IMR-90 (cell line): ENCODE results near the gene GABRD. TPM values are rescaled to one million over a fixed set of nuclear protein-coding genes. Genes with fewer than 3 reads are reported as not detected.

Experiments used
- ATAC-seq: fragments of 200-7000 bp; cut with Tn5 transposase; 2 replicates; pipeline ENCODE4 v1.9.1; 2020; ENCODE audit warnings: low read depth, mild to moderate bottlenecking, moderate library complexity
- BruUV-seq: library from RNA; stranded (reverse); fragments of 400-500 nt; replicated peaks from 2 replicates; lab custom pipeline; 2021; lab: Mats Ljungman, UMichigan
- CTCF ChIA-PET: fragments of 300-600 bp; formaldehyde crosslinking; extraction: SDS; loops from one replicate; lab custom pipeline; 2021; ENCODE audit warnings: antibody characterized with exemption; lab: Yijun Ruan, JAX
- POLR2A ChIA-PET: fragments of 300-600 bp; sonication (Branson Sonifier 250); formaldehyde crosslinking; loops from one replicate; lab custom pipeline; 2022; ENCODE audit warnings: antibody characterized with exemption; ENCODE audit not compliant: unreplicated experiment; lab: Charles Lee
- DNase-seq: peaks from one replicate; pipeline ENCODE4 v3.0.0; 2013
- H2AFZ ChIP-seq: replicated peaks from 2 replicates; pipeline ENCODE3; 2013; ENCODE audit warnings: low read length, mild to moderate bottlenecking; ENCODE audit not compliant: poor library complexity
- H2AK5ac ChIP-seq: 2 replicates; pipeline ENCODE4 v1.6.1; 2013; ENCODE audit warnings: low read depth, low read length, inconsistent platforms
- H2AK9ac ChIP-seq: replicated peaks from 2 replicates; pipeline ENCODE3; 2013; ENCODE audit warnings: mild to moderate bottlenecking, low read depth, low read length, moderate library complexity; ENCODE audit not compliant: poor library complexity
- H2BK120ac ChIP-seq: 2 replicates; pipeline ENCODE4 v1.6.1; 2013; ENCODE audit warnings: low read depth, low read length, inconsistent platforms
- H2BK15ac ChIP-seq: 3 replicates; pipeline ENCODE4 v1.6.1; 2013; ENCODE audit warnings: low read depth, low read length, inconsistent platforms
- H2BK20ac ChIP-seq: 2 replicates; pipeline ENCODE4 v1.6.1; 2013; ENCODE audit warnings: low read depth, mild to moderate bottlenecking, inconsistent platforms, low read length, moderate library complexity
- H2BK5ac ChIP-seq: 2 replicates; pipeline ENCODE4 v1.6.1; 2013; ENCODE audit warnings: mild to moderate bottlenecking, low read depth, low read length, inconsistent platforms; ENCODE audit not compliant: poor library complexity, severe bottlenecking
- H3K14ac ChIP-seq: replicated peaks from 2 replicates; pipeline ENCODE4 v1.6.1; 2013; ENCODE audit warnings: low read depth, low read length, inconsistent platforms
- H3K18ac ChIP-seq: 2 replicates; pipeline ENCODE4 v1.6.1; 2013; ENCODE audit warnings: low read depth, low read length, control low read depth
- H3K23ac ChIP-seq: 2 replicates; pipeline ENCODE4 v1.6.1; 2013; ENCODE audit warnings: low read depth, low read length, inconsistent platforms
- H3K27ac ChIP-seq: 2 replicates; pipeline ENCODE4 v1.5.1; 2013; ENCODE audit warnings: mild to moderate bottlenecking, control low read depth, low read length; ENCODE audit not compliant: insufficient read depth
- H3K27me3 ChIP-seq: 2 replicates; pipeline ENCODE4 v1.6.1; 2013; ENCODE audit warnings: low read length; ENCODE audit not compliant: control insufficient read depth, insufficient read depth
- H3K36me3 ChIP-seq: 2 replicates; pipeline ENCODE4 v1.6.1; 2013; ENCODE audit warnings: low read length, mixed read lengths; ENCODE audit not compliant: control insufficient read depth, insufficient read depth
- H3K4ac ChIP-seq: 2 replicates; pipeline ENCODE4 v1.6.1; 2013; ENCODE audit warnings: low read depth, low read length, inconsistent platforms
- H3K4me1 ChIP-seq: 2 replicates; pipeline ENCODE4 v1.6.1; 2013; ENCODE audit warnings: low read length, mixed read lengths; ENCODE audit not compliant: control insufficient read depth, insufficient read depth
- H3K4me2 ChIP-seq: 2 replicates; pipeline ENCODE4 v1.6.1; 2013; ENCODE audit warnings: low read depth, mild to moderate bottlenecking, control low read depth, low read length, moderate library complexity
- H3K4me3 ChIP-seq: 2 replicates; pipeline ENCODE4 v1.5.1; 2013; ENCODE audit warnings: low read depth, mild to moderate bottlenecking, control low read depth, low read length, moderate library complexity; ENCODE audit not compliant: insufficient read depth
- H3K56ac ChIP-seq: 2 replicates; pipeline ENCODE4 v1.6.1; 2013; ENCODE audit warnings: low read length, inconsistent platforms; ENCODE audit not compliant: insufficient read depth; ENCODE audit errors: extremely low read depth
- H3K79me1 ChIP-seq, 2 experiments: 2 replicates each; pipeline ENCODE4 v1.6.1; 2013; ENCODE audit warnings: low read length in 2 of 2, inconsistent platforms in 1 of 2, low read depth in 1 of 2
- H3K9ac ChIP-seq: 2 replicates; pipeline ENCODE4 v1.6.1; 2013; ENCODE audit warnings: low read depth, low read length, control low read depth
- H3K9me1 ChIP-seq: 2 replicates; pipeline ENCODE4 v1.6.1; 2013; ENCODE audit warnings: low read length, inconsistent platforms; ENCODE audit not compliant: insufficient read depth
- H3K9me3 ChIP-seq: 2 replicates; pipeline ENCODE4 v1.6.1; 2013; ENCODE audit warnings: low read length; ENCODE audit not compliant: control insufficient read depth, insufficient read depth
- H4K20me1 ChIP-seq: 2 replicates; pipeline ENCODE4 v1.6.1; 2013; ENCODE audit warnings: low read length, inconsistent platforms; ENCODE audit not compliant: insufficient read depth
- H4K5ac ChIP-seq: 2 replicates; pipeline ENCODE4 v1.6.1; 2013; ENCODE audit warnings: mild to moderate bottlenecking, low read depth, low read length, control low read depth
- H4K8ac ChIP-seq, 2 experiments: 2 replicates each; pipeline ENCODE4 v1.6.1; 2013; ENCODE audit warnings: low read depth in 2 of 2, low read length in 2 of 2, control low read depth in 1 of 2, inconsistent platforms in 1 of 2
- H4K91ac ChIP-seq: 2 replicates; pipeline ENCODE4 v1.6.1; 2013; ENCODE audit warnings: low read depth, low read length, inconsistent platforms; ENCODE audit not compliant: insufficient read depth
- CEBPB ChIP-seq: IDR thresholded peaks from 2 replicates; pipeline ENCODE4 v1.6.1; 2012; ENCODE audit warnings: low read depth, low read length, improper control_type of control experiment
- CTCF ChIP-seq: conservative IDR thresholded peaks from 2 replicates; pipeline ENCODE4 v1.5.1; 2012; ENCODE audit warnings: mild to moderate bottlenecking, low read depth, low read length, improper control_type of control experiment
- ELK1 ChIP-seq: fragments of 150-350 bp; IDR thresholded peaks from 2 replicates; pipeline ENCODE4 v1.6.1; 2016; ENCODE audit warnings: low read depth, mild to moderate bottlenecking, low read length, moderate library complexity, borderline replicate concordance
- FOS ChIP-seq: fragments of 150-350 bp; IDR thresholded peaks from 2 replicates; pipeline ENCODE4 v1.6.1; 2016; ENCODE audit warnings: low read depth, low read length
- MAFK ChIP-seq: IDR thresholded peaks from 2 replicates; pipeline ENCODE4 v1.6.1; 2012; ENCODE audit warnings: low read depth, low read length, improper control_type of control experiment
- NFE2L2 ChIP-seq: fragments of 150-350 bp; IDR thresholded peaks from 2 replicates; pipeline ENCODE4 v1.6.1; 2016; ENCODE audit warnings: low read depth, mild to moderate bottlenecking, low read length
- RAD21 ChIP-seq: IDR thresholded peaks from 2 replicates; pipeline ENCODE4 v1.6.1; 2012; ENCODE audit warnings: low read length, improper control_type of control experiment
- RCOR1 ChIP-seq: IDR thresholded peaks from 2 replicates; pipeline ENCODE4 v1.6.1; 2012; ENCODE audit warnings: mild to moderate bottlenecking, low read length, improper control_type of control experiment; ENCODE audit not compliant: insufficient replicate concordance
- SMC3 ChIP-seq: fragments of 150-350 bp; IDR thresholded peaks from 2 replicates; pipeline ENCODE4 v1.6.1; 2016; ENCODE audit warnings: low read depth, mild to moderate bottlenecking, antibody characterized with exemption, low read length, moderate library complexity
- WGBS, 2 experiments: methylation state at CpG; one replicate each; pipeline versions ENCODE4 v1.1.5 to v1.1.7; 2013; ENCODE audit warnings: missing lambda C conversion rate in 2 of 2; ENCODE audit not compliant: insufficient read length in 1 of 2; ENCODE audit errors: extremely low coverage in 2 of 2; 5-methylcytosine and 5-hydroxymethylcytosine counted together
- dilution Hi-C: fragments of 300-500 bp; cut with HindIII; formaldehyde crosslinking; loops from one replicate; pipeline ENCODE4 v1.14.3; 2018; ENCODE audit warnings: low sequenced_read_pairs; ENCODE audit not compliant: unreplicated experiment
- in situ Hi-C: fragments of 300-500 bp; cut with MboI; formaldehyde crosslinking; loops from 3 replicates; pipeline ENCODE4 v1.14.3; 2019; ENCODE audit warnings: low sequenced_read_pairs, inconsistent platforms, mixed read lengths
- intact Hi-C: fragments of 100-400 bp; cut with micrococcal nuclease; formaldehyde crosslinking; loops from 2 replicates; pipeline ENCODE4 v1.10.0; 2022
- polyA plus RNA-seq, 3 experiments: library from polyadenylated mRNA; depleted of rRNA; stranded (reverse); fragments of >200 nt; gene quantifications; 2 replicates each; pipeline ENCODE4 v1.2.3, GENCODE V29; 2012; ENCODE audit warnings: low replicate concordance in 1 of 3
- total RNA-seq: library from RNA; depleted of rRNA; stranded (reverse); fragments of >200 nt; gene quantifications from 2 replicates; pipeline ENCODE4 v1.2.3, GENCODE V29; 2012

The GABRD gene
- total and polyA plus RNA-seq, 2 of the 4 experiments (the other 2 are of a cell fraction): not detected

GRCh38 chr1:2060535-2060934, 41.4 kb downstream of the GABRD start:
- no peak overlapping the region for H3K4ac ChIP-seq
- no peak overlapping the region for H2BK15ac ChIP-seq
- no peak overlapping the region for H3K4me3 ChIP-seq
- no peaks in the 10 kb centered on the region for H3K9me1 ChIP-seq
- no peaks in the 10 kb centered on the region for H4K20me1 ChIP-seq
- H3K23ac ChIP-seq: no peak overlapping the region
- DNase-seq (no peak), ATAC-seq (no peak)
- no peak overlapping the region for H3K9ac ChIP-seq
- no peaks in the 10 kb centered on the region for H3K36me3 ChIP-seq
- H2AK5ac ChIP-seq: no peak overlapping the region
- H3K27ac ChIP-seq: no peak overlapping the region
- no peaks in the 10 kb centered on the region for H3K4me1 ChIP-seq
- ChIA-PET POLR2A (no interaction called here), CTCF (no interaction called here)
- H2BK120ac ChIP-seq: no peak overlapping the region
- H3K27me3 ChIP-seq: peaks cover 1% of the 10 kb centered on the region; the same call in 1 of the 2 replicates
- H3K9me3 ChIP-seq: no peaks in the 10 kb centered on the region
- WGBS, 2 experiments: 87% methylated on average over 13 of the region's 23 CpGs; no CpG with 5 or more reads in 1 of the 2 experiments
- no peak overlapping the region for H4K91ac ChIP-seq
- no peaks in the 10 kb centered on the region for H3K79me1 ChIP-seq
- H2AK9ac ChIP-seq: no peak overlapping the region
- H3K4me2 ChIP-seq: no peak overlapping the region
- dilution Hi-C loops (no loop called here), in situ Hi-C loops (no loop called here), intact Hi-C loops (no loop called here)
- BruUV-seq: no TSS peak
- H2AFZ ChIP-seq: no peak overlapping the region
- no peak overlapping the region for H4K5ac ChIP-seq
- H3K14ac ChIP-seq: no peak overlapping the region
- no peak overlapping the region for H3K18ac ChIP-seq
- H3K56ac ChIP-seq: no peak overlapping the region
- H4K8ac ChIP-seq: no peak overlapping the region
- H2BK5ac ChIP-seq: no peak overlapping the region
- no peak overlapping the region for H2BK20ac ChIP-seq
- TF ChIP-seq RAD21 (no peak), FOS (no peak), ELK1 (no peak), RCOR1 (no peak), MAFK (no peak), CTCF (no peak), NFE2L2 (no peak), SMC3 (no peak), CEBPB (no peak)
